Activated CD4-positive, alpha-beta T cell treated with anti-CD3 and anti-CD28 coated beads for 1 hour (primary cell): ENCODE results near the gene XIST.
"Not testable (repeated sequence)": the region's sequence is repeated elsewhere in the genome, so short reads cannot be mapped to it uniquely, and the experiment has no call there.

Source experiments
- DNase-seq: peaks from one replicate; pipeline ENCODE4 v3.0.0-alpha.2; 2020

XIST gene

DNA sequence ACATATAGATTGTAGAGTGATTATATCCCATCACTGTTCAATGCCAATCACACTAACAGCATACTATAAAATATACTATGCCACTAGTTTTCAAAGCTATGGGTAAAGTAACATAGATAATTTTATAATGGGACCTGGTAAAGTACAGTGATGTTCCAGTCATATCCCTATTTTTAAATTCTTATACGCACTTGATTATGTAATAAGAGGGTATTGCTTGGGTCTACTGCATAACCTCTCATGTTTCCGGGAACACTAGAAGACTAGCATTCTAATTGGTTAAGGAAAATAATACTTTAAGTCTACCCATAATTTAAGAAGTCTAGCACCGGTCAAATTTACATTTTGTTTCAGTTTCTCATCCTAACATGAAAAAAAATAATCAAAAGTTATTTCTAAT, 14.4 kb downstream of the XIST start:
- no peak for DNase-seq

- no peak for DNase-seq
Observed at GRCh38 chrX:73836956-73837477, 15.5 kb downstream of the XIST start.

- DNase-seq: no peak
Observed at GRCh38 chrX:73834219-73834618, 18.3 kb downstream of the XIST start.

GRCh38 chrX:73832319-73832718, 20.2 kb downstream of the XIST start:
- no peak for DNase-seq

DNA sequence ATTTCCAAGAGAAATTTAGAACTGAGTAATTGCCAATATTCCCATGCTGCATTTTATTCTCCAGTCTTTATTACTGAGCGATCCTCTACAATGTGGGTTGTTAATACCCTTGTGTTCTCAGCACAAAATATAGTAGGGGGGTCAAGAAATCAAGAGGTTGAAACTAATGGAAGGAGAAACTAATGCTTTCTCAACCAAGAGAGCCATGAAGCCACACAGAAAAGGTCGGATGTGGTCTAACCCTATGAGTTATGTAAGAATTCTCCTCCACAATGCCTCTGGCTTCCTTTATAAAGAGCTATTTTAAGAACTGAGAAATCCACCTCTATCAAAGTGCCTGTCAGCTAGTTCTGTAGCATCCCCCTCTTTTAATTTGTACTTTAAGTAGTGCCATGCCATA, 21.0 kb downstream of the XIST start:
- DNase-seq: no peak

- no peak for DNase-seq
Observed at GRCh38 chrX:73830489-73831414, 21.8 kb downstream of the XIST start.

DNA sequence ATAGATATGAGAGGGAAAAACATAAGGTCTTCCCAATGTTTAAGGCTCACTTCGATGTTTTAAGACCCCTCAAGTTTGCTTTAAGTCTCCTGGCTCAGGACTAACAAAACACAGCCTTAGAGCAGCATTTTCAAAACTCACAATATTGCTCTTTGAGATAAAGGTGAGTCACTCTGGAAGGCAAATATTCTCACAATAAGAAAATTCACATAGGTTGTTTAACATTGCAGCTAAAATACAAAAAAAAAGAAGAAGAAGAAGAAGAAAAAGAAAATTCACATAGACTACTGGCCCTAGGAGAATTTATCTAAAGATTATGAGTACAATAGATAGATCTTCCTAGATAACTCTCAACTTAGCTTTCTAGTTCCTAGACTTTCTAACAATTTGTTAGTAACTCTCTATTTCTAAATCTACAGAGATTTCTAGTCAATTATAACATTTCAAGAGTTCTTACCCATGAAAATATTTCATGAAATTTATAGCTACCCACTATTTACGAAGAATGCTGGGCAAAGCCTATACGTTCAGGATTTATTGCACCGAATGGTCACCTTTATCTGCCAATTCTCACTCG, 22.5 kb downstream of the XIST start:
- DNase-seq: no peak

GRCh38 chrX:73828080-73828720, 24.3 kb downstream of the XIST start:
- DNase-seq: no peak

DNA sequence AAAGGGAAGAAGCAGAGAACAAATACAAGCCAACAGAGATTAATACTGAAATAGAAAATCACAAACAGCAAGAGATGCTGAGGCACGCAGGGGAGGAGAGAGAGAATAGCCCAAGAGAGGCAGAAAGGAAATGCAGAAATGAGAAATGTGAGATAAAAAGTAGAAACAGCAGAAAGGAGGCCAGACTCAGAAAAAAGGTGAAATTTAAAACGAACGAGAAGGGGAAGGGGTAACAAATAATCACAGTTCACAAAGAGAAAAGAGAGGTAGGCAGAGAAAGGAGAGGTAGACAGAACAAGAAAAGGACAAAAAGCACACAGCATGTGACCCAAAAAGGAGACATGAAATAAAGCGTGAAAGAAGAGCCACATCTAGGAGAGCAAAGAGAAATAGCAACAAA, 25.1 kb downstream of the XIST start:
- DNase-seq: no peak

DNA sequence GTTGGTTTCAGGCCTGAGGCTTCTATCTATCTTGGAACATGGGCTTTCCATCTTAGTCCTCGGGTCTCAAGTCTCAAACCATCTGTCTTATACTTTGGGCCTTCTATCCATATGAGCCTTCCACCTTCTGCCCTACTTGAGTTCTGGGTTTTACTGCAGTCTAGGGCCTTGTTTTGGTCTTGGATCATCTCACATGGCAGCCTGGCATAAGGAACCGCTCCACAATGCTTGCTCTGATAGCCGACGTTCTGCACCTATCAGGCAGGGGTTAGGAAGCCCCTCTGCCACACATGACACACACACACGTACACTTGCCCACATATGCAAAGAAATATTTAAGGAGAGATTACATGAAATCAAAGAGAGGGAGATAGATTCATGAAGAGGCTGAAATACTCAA, 25.5 kb downstream of the XIST start:
- DNase-seq: no peak

DNA sequence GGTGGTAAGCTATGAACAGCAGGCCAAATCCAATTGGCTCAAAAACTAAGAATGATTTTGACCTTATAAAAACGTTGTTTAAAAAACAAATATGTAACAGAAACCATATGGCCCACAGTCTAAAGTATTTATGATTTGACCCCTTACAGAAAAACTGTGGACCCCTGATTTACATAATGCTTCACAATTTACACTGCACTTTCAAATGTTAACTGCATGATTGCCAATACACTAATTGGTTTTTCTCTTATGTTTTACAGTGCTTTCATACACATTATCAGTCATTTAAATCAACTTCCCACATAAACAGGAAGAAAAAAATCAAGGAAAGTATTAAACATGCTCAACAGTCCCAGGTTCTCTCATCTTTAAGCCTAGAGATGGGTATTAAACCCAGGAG, 26.9 kb downstream of the XIST start:
- no peak for DNase-seq

DNA sequence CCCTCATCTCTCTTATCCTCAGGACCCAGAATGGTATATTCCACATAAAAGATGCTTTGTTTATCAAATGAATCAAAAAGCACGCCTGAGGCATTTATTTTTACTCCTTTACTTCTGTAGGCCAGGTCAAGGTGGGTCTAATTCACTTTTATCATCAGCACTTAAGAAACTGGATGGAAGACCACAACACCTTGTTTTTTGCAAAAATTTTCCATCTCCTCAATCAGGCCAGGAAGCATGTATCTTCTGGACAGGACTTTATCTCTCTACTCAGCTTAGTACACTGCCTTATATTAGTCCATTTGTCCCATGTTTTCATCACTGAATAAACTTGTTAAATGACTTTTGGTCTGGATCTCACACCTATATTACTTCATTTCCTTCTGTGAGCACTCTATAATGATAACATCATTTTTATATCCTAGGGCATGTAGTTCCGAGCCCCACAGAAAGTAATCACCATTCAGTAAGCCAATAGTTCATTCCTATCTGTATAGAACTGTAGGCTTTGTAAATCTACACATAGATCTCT, 29.0 kb downstream of the XIST start:
- DNase-seq: no peak

DNA sequence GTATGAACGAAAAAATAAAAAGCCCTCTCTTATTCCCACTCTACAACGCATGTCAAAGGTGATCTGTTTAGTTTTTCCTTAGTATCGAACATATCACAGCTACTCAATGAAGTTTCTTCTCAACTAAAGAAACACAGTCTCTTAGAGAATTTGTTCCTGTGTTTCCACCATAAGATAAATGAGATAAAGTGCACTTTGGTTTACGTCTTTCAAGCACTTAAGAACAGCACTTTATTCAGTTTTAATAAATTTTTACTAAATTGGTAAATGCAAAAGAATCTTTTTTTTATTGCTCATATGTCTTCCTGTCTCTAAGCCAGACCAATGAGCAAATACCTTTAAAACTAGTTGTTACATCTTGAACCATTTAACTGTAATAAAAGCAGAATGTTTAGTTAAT, 29.7 kb downstream of the XIST start:
- DNase-seq: no peak

GRCh38 chrX:73821921-73822559, 30.5 kb downstream of the XIST start:
- no peak for DNase-seq

GRCh38 chrX:73819864-73820558, 32.5 kb downstream of the XIST start:
- not testable (repeated sequence) for DNase-seq

GRCh38 chrX:73818200-73819116, 34.1 kb downstream of the XIST start:
- DNase-seq: no peak

DNA sequence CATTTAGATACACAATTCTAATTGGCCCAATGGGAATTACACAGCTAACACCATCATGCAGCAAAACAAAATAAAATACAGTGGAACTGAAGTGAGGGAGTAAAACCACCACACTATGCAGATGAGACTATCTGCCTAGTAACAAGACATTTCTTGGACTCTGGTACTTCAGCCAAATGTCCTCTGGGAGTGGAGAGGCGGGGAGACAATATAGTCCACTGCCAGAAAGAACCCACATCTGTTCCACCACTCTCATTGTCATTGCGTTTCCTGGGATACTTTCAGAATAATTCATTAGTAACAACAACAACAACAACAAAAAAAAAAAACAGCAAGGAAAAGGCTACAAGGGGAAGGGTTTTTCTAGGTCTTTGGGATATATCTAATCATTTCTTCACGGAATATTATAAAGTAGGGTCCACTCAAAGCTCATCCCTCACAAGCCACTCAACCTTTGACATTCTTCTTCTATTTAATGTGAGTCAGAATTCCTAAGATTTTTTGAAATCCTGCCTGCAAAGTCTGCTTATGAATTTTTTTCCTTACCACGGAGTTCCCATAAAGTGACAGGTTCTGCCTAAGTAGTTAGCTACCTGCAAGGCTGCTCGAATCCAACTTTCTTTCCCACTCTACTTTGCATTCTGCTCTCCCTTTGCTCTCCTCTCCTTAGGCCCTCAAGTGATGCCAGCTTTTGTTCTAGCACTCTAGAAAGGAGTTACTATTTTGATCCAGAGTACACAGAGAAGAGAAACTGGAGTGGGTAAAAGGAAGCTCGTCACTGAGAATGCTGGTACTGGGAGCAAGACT, 34.9 kb downstream of the XIST start:
- no peak for DNase-seq

GRCh38 chrX:73812256-73812655, 40.3 kb downstream of the XIST start:
- DNase-seq: no peak

GRCh38 chrX:73804109-73804508, 48.4 kb downstream of the XIST start:
- not testable (repeated sequence) for DNase-seq

DNA sequence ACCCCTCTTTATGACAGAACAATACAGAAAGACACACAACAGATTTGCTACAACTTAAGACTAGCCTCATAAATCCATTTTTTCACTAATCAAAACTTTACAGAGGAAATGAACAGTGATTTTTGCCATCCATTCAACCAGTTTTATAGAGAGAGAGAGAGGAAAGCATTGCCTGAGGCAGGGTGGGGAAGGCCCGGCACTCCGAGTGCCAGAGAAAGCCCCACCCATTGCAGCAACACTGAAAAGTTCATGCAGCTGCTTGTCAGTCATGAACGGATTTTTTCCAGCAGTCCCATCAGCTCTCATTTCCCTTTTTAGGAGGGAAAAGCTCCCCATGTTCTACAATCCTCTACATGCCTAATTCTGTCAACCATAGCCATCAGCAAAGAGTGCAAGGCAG, 52.6 kb downstream of the XIST start:
- no peak for DNase-seq
